HG02571 (cell line): ENCODE data around the gene MYCBP2.
"Not testable (repeated sequence)": the region's sequence is repeated elsewhere in the genome, so short reads cannot be mapped to it uniquely, and the experiment has no call there.

Experiments used
- ATAC-seq: cut with Tn5 transposase; IDR thresholded peaks from one replicate; pipeline ENCODE4 v1.9.1; 2021; ENCODE audit warnings: mild to moderate bottlenecking, moderate library complexity; ENCODE audit not compliant: unreplicated experiment

Gene MYCBP2

GRCh38 chr13:77034881-77035280 is 292.0 kb downstream of the MYCBP2 start:
- ATAC-seq = no peak

GRCh38 chr13:77033717-77034302 is 293.1 kb downstream of the MYCBP2 start:
- no peak for ATAC-seq

- no peak for ATAC-seq
These were observed 295.1 kb downstream of the MYCBP2 start for GRCh38 chr13:77031656-77032243.

GRCh38 chr13:77029436-77029835 is 297.5 kb downstream of the MYCBP2 start:
- ATAC-seq = no peak

- no peak for ATAC-seq
These were observed 298.7 kb downstream of the MYCBP2 start for GRCh38 chr13:77028202-77028601.

GRCh38 chr13:77026861-77027621 is 299.9 kb downstream of the MYCBP2 start, which contains the start of gene FBXL3:
FBXL3 (minus strand) TSS chr13:77027159; CDS start chr13:77021860, 5,299 bp downstream.
- peak; percentile 48 for ATAC-seq

- ATAC-seq = peak; percentile 52
These were observed 300.5 kb downstream of the MYCBP2 start for GRCh38 chr13:77026255-77026860.

- no peak for ATAC-seq
These were observed 304.6 kb downstream of the MYCBP2 start for GRCh38 chr13:77022341-77022740.

GRCh38 chr13:77019756-77020155 is 307.1 kb downstream of the MYCBP2 start:
- ATAC-seq = no peak

- ATAC-seq = no peak
These were observed 309.8 kb downstream of the MYCBP2 start for GRCh38 chr13:77016888-77017623.

- ATAC-seq = no peak
These were observed 310.6 kb downstream of the MYCBP2 start for GRCh38 chr13:77016251-77016812.

GRCh38 chr13:77014906-77015685 is 311.8 kb downstream of the MYCBP2 start:
- ATAC-seq = no peak

- no peak for ATAC-seq
These were observed 312.9 kb downstream of the MYCBP2 start for GRCh38 chr13:77013853-77014542.

GRCh38 chr13:77009719-77010118 is 317.2 kb downstream of the MYCBP2 start:
- not testable (repeated sequence) for ATAC-seq

- no peak for ATAC-seq
These were observed 317.9 kb downstream of the MYCBP2 start for GRCh38 chr13:77009011-77009410.

- not testable (repeated sequence) for ATAC-seq
These were observed 318.6 kb downstream of the MYCBP2 start for GRCh38 chr13:77008337-77008736.

- ATAC-seq = no peak
These were observed 324.2 kb downstream of the MYCBP2 start for GRCh38 chr13:77002590-77003190.

- no peak for ATAC-seq
These were observed 324.8 kb downstream of the MYCBP2 start for GRCh38 chr13:77001963-77002587.
